IMR-90 (cell line): ENCODE measurements around the gene HAGHL. TPM values are rescaled to one million over a fixed set of nuclear protein-coding genes. Genes with fewer than 3 reads are reported as not detected.
A peak's percentile ranks its signal among the peaks of the same experiment; 100 is the strongest.

Experiments
- ATAC-seq: fragments of 200-7000 bp; cut with Tn5 transposase; 2 replicates; pipeline ENCODE4 v1.9.1; 2020; ENCODE audit warnings: low read depth, mild to moderate bottlenecking, moderate library complexity
- BruUV-seq: library from RNA; stranded (reverse); fragments of 400-500 nt; replicated peaks from 2 replicates; lab custom pipeline; 2021; lab: Mats Ljungman, UMichigan
- CTCF ChIA-PET: fragments of 300-600 bp; formaldehyde crosslinking; extraction: SDS; loops from one replicate; lab custom pipeline; 2021; ENCODE audit warnings: antibody characterized with exemption; lab: Yijun Ruan, JAX
- POLR2A ChIA-PET: fragments of 300-600 bp; sonication (Branson Sonifier 250); formaldehyde crosslinking; loops from one replicate; lab custom pipeline; 2022; ENCODE audit warnings: antibody characterized with exemption; ENCODE audit not compliant: unreplicated experiment; lab: Charles Lee
- DNase-seq: peaks from one replicate; pipeline ENCODE4 v3.0.0; 2013
- H2AFZ ChIP-seq: replicated peaks from 2 replicates; pipeline ENCODE3; 2013; ENCODE audit warnings: low read length, mild to moderate bottlenecking; ENCODE audit not compliant: poor library complexity
- H2AK5ac ChIP-seq: 2 replicates; pipeline ENCODE4 v1.6.1; 2013; ENCODE audit warnings: low read depth, low read length, inconsistent platforms
- H2AK9ac ChIP-seq: replicated peaks from 2 replicates; pipeline ENCODE3; 2013; ENCODE audit warnings: mild to moderate bottlenecking, low read depth, low read length, moderate library complexity; ENCODE audit not compliant: poor library complexity
- H2BK120ac ChIP-seq: 2 replicates; pipeline ENCODE4 v1.6.1; 2013; ENCODE audit warnings: low read depth, low read length, inconsistent platforms
- H2BK15ac ChIP-seq: 3 replicates; pipeline ENCODE4 v1.6.1; 2013; ENCODE audit warnings: low read depth, low read length, inconsistent platforms
- H2BK20ac ChIP-seq: 2 replicates; pipeline ENCODE4 v1.6.1; 2013; ENCODE audit warnings: low read depth, mild to moderate bottlenecking, inconsistent platforms, low read length, moderate library complexity
- H2BK5ac ChIP-seq: 2 replicates; pipeline ENCODE4 v1.6.1; 2013; ENCODE audit warnings: mild to moderate bottlenecking, low read depth, low read length, inconsistent platforms; ENCODE audit not compliant: poor library complexity, severe bottlenecking
- H3K14ac ChIP-seq: replicated peaks from 2 replicates; pipeline ENCODE4 v1.6.1; 2013; ENCODE audit warnings: low read depth, low read length, inconsistent platforms
- H3K18ac ChIP-seq: 2 replicates; pipeline ENCODE4 v1.6.1; 2013; ENCODE audit warnings: low read depth, low read length, control low read depth
- H3K23ac ChIP-seq: 2 replicates; pipeline ENCODE4 v1.6.1; 2013; ENCODE audit warnings: low read depth, low read length, inconsistent platforms
- H3K27ac ChIP-seq: 2 replicates; pipeline ENCODE4 v1.5.1; 2013; ENCODE audit warnings: mild to moderate bottlenecking, control low read depth, low read length; ENCODE audit not compliant: insufficient read depth
- H3K27me3 ChIP-seq: 2 replicates; pipeline ENCODE4 v1.6.1; 2013; ENCODE audit warnings: low read length; ENCODE audit not compliant: control insufficient read depth, insufficient read depth
- H3K36me3 ChIP-seq: 2 replicates; pipeline ENCODE4 v1.6.1; 2013; ENCODE audit warnings: low read length, mixed read lengths; ENCODE audit not compliant: control insufficient read depth, insufficient read depth
- H3K4ac ChIP-seq: 2 replicates; pipeline ENCODE4 v1.6.1; 2013; ENCODE audit warnings: low read depth, low read length, inconsistent platforms
- H3K4me1 ChIP-seq: 2 replicates; pipeline ENCODE4 v1.6.1; 2013; ENCODE audit warnings: low read length, mixed read lengths; ENCODE audit not compliant: control insufficient read depth, insufficient read depth
- H3K4me2 ChIP-seq: 2 replicates; pipeline ENCODE4 v1.6.1; 2013; ENCODE audit warnings: low read depth, mild to moderate bottlenecking, control low read depth, low read length, moderate library complexity
- H3K4me3 ChIP-seq: 2 replicates; pipeline ENCODE4 v1.5.1; 2013; ENCODE audit warnings: low read depth, mild to moderate bottlenecking, control low read depth, low read length, moderate library complexity; ENCODE audit not compliant: insufficient read depth
- H3K56ac ChIP-seq: 2 replicates; pipeline ENCODE4 v1.6.1; 2013; ENCODE audit warnings: low read length, inconsistent platforms; ENCODE audit not compliant: insufficient read depth; ENCODE audit errors: extremely low read depth
- H3K79me1 ChIP-seq, 2 experiments: 2 replicates each; pipeline ENCODE4 v1.6.1; 2013; ENCODE audit warnings: low read length in 2 of 2, inconsistent platforms in 1 of 2, low read depth in 1 of 2
- H3K9ac ChIP-seq: 2 replicates; pipeline ENCODE4 v1.6.1; 2013; ENCODE audit warnings: low read depth, low read length, control low read depth
- H3K9me1 ChIP-seq: 2 replicates; pipeline ENCODE4 v1.6.1; 2013; ENCODE audit warnings: low read length, inconsistent platforms; ENCODE audit not compliant: insufficient read depth
- H3K9me3 ChIP-seq: 2 replicates; pipeline ENCODE4 v1.6.1; 2013; ENCODE audit warnings: low read length; ENCODE audit not compliant: control insufficient read depth, insufficient read depth
- H4K20me1 ChIP-seq: 2 replicates; pipeline ENCODE4 v1.6.1; 2013; ENCODE audit warnings: low read length, inconsistent platforms; ENCODE audit not compliant: insufficient read depth
- H4K5ac ChIP-seq: 2 replicates; pipeline ENCODE4 v1.6.1; 2013; ENCODE audit warnings: mild to moderate bottlenecking, low read depth, low read length, control low read depth
- H4K8ac ChIP-seq, 2 experiments: 2 replicates each; pipeline ENCODE4 v1.6.1; 2013; ENCODE audit warnings: low read depth in 2 of 2, low read length in 2 of 2, control low read depth in 1 of 2, inconsistent platforms in 1 of 2
- H4K91ac ChIP-seq: 2 replicates; pipeline ENCODE4 v1.6.1; 2013; ENCODE audit warnings: low read depth, low read length, inconsistent platforms; ENCODE audit not compliant: insufficient read depth
- BHLHE40 ChIP-seq: fragments of 150-350 bp; IDR thresholded peaks from 2 replicates; pipeline ENCODE4 v1.6.1; 2016; ENCODE audit warnings: mild to moderate bottlenecking, low read depth, low read length
- CEBPB ChIP-seq: IDR thresholded peaks from 2 replicates; pipeline ENCODE4 v1.6.1; 2012; ENCODE audit warnings: low read depth, low read length, improper control_type of control experiment
- CHD1 ChIP-seq: IDR thresholded peaks from 2 replicates; pipeline ENCODE4 v1.6.1; 2012; ENCODE audit warnings: low read depth, low read length, improper control_type of control experiment
- CTCF ChIP-seq: conservative IDR thresholded peaks from 2 replicates; pipeline ENCODE4 v1.5.1; 2012; ENCODE audit warnings: mild to moderate bottlenecking, low read depth, low read length, improper control_type of control experiment
- ELK1 ChIP-seq: fragments of 150-350 bp; IDR thresholded peaks from 2 replicates; pipeline ENCODE4 v1.6.1; 2016; ENCODE audit warnings: low read depth, mild to moderate bottlenecking, low read length, moderate library complexity, borderline replicate concordance
- FOS ChIP-seq: fragments of 150-350 bp; IDR thresholded peaks from 2 replicates; pipeline ENCODE4 v1.6.1; 2016; ENCODE audit warnings: low read depth, low read length
- MAZ ChIP-seq: IDR thresholded peaks from 2 replicates; pipeline ENCODE4 v1.6.1; 2012; ENCODE audit warnings: low read depth, mild to moderate bottlenecking, low read length, improper control_type of control experiment, moderate library complexity, borderline replicate concordance
- NFE2L2 ChIP-seq: fragments of 150-350 bp; IDR thresholded peaks from 2 replicates; pipeline ENCODE4 v1.6.1; 2016; ENCODE audit warnings: low read depth, mild to moderate bottlenecking, low read length
- POLR2A ChIP-seq: IDR thresholded peaks from 2 replicates; pipeline ENCODE4 v1.6.1; 2012; ENCODE audit warnings: mild to moderate bottlenecking, low read depth, low read length
- RAD21 ChIP-seq: IDR thresholded peaks from 2 replicates; pipeline ENCODE4 v1.6.1; 2012; ENCODE audit warnings: low read length, improper control_type of control experiment
- RCOR1 ChIP-seq: IDR thresholded peaks from 2 replicates; pipeline ENCODE4 v1.6.1; 2012; ENCODE audit warnings: mild to moderate bottlenecking, low read length, improper control_type of control experiment; ENCODE audit not compliant: insufficient replicate concordance
- RFX5 ChIP-seq: IDR thresholded peaks from 2 replicates; pipeline ENCODE4 v1.8.0; 2012; ENCODE audit warnings: low read depth, mild to moderate bottlenecking, low read length, moderate library complexity
- SMC3 ChIP-seq: fragments of 150-350 bp; IDR thresholded peaks from 2 replicates; pipeline ENCODE4 v1.6.1; 2016; ENCODE audit warnings: low read depth, mild to moderate bottlenecking, antibody characterized with exemption, low read length, moderate library complexity
- USF2 ChIP-seq: fragments of 150-350 bp; IDR thresholded peaks from 2 replicates; pipeline ENCODE4 v1.6.1; 2017; ENCODE audit warnings: mild to moderate bottlenecking, antibody characterized with exemption, low read length, low read depth
- WGBS, 2 experiments: methylation state at CpG; one replicate each; pipeline versions ENCODE4 v1.1.5 to v1.1.7; 2013; ENCODE audit warnings: missing lambda C conversion rate in 2 of 2; ENCODE audit not compliant: insufficient read length in 1 of 2; ENCODE audit errors: extremely low coverage in 2 of 2; 5-methylcytosine and 5-hydroxymethylcytosine counted together
- dilution Hi-C: fragments of 300-500 bp; cut with HindIII; formaldehyde crosslinking; loops from one replicate; pipeline ENCODE4 v1.14.3; 2018; ENCODE audit warnings: low sequenced_read_pairs; ENCODE audit not compliant: unreplicated experiment
- in situ Hi-C: fragments of 300-500 bp; cut with MboI; formaldehyde crosslinking; loops from 3 replicates; pipeline ENCODE4 v1.14.3; 2019; ENCODE audit warnings: low sequenced_read_pairs, inconsistent platforms, mixed read lengths
- intact Hi-C: fragments of 100-400 bp; cut with micrococcal nuclease; formaldehyde crosslinking; loops from 2 replicates; pipeline ENCODE4 v1.10.0; 2022
- polyA plus RNA-seq, 3 experiments: library from polyadenylated mRNA; depleted of rRNA; stranded (reverse); fragments of >200 nt; gene quantifications; 2 replicates each; pipeline ENCODE4 v1.2.3, GENCODE V29; 2012; ENCODE audit warnings: low replicate concordance in 1 of 3
- total RNA-seq: library from RNA; depleted of rRNA; stranded (reverse); fragments of >200 nt; gene quantifications from 2 replicates; pipeline ENCODE4 v1.2.3, GENCODE V29; 2012

HAGHL gene
- total and polyA plus RNA-seq, 2 of the 4 experiments (the other 2 are of a cell fraction): 3.0 to 12.5 TPM

GRCh38 chr16:729768-730665 lies 3.1 kb downstream of the HAGHL start:
- Histone ChIP-seq H2AK5ac (no peak overlapping the region), H2BK120ac (no peak overlapping the region), H2BK5ac (no peak overlapping the region), H4K8ac (no peak overlapping the region), H3K56ac (no peak overlapping the region), H4K20me1 (peaks cover 4% of the 10 kb centered on the region), H3K9ac (no peak overlapping the region), H2AK9ac (peak overlapping the region; percentile 28), H3K4me2 (no peak overlapping the region), H4K91ac (no peak overlapping the region), H2AFZ (no peak overlapping the region), H3K14ac (no peak overlapping the region), H4K5ac (no peak overlapping the region), H3K4me1 (peaks cover 6% of the 10 kb centered on the region), H3K9me3 (no peaks in the 10 kb centered on the region), H3K18ac (no peak overlapping the region), H3K9me1 (peaks cover 2% of the 10 kb centered on the region; the same call in 1 of the 2 replicates), H3K27me3 (no peaks in the 10 kb centered on the region), H3K4ac (no peak overlapping the region), H3K79me1 (peaks cover 0 to 5% of the 10 kb centered on the region in 2 experiments; a peak in 1 of 4 replicates), H3K27ac (no peak overlapping the region), H3K4me3 (no peak overlapping the region), H3K23ac (no peak overlapping the region), H2BK15ac (no peak overlapping the region), H2BK20ac (no peak overlapping the region), H3K36me3 (peaks cover 27% of the 10 kb centered on the region)
- BruUV-seq: no TSS peak
- dilution Hi-C loops: no loop called here
- CTCF ChIA-PET: no interaction called here
- no peak for ATAC-seq
- DNase-seq: no peak
- in situ Hi-C loops: no loop called here
- POLR2A ChIA-PET: no interaction called here
- TF ChIP-seq SMC3 (no peak), FOS (no peak), BHLHE40 (no peak), NFE2L2 (no peak), RCOR1 (no peak), MAZ (no peak), USF2 (no peak), CEBPB (no peak), CTCF (no peak), RFX5 (no peak), POLR2A (no peak), ELK1 (no peak), CHD1 (no peak), RAD21 (no peak)
- 95% methylated on average over 22 of the region's 37 CpGs; no CpG with 5 or more reads in 1 of the 2 experiments for WGBS, 2 experiments
- intact Hi-C loops: loop anchor here (5.0 kb wide), 1 partner anchor 57 kb away; the partner anchor contains the start of genes CHTF18 and RPUSD1
